IMR-90 (cell line): Measurements from ENCODE around the gene BCAT1. TPM values are rescaled to one million over a fixed set of nuclear protein-coding genes. Genes with fewer than 3 reads are reported as not detected.

Source experiments
- ATAC-seq: fragments of 200-7000 bp; cut with Tn5 transposase; 2 replicates; pipeline ENCODE4 v1.9.1; 2020; ENCODE audit warnings: low read depth, mild to moderate bottlenecking, moderate library complexity
- BruUV-seq: library from RNA; stranded (reverse); fragments of 400-500 nt; replicated peaks from 2 replicates; lab custom pipeline; 2021; lab: Mats Ljungman, UMichigan
- CTCF ChIA-PET: fragments of 300-600 bp; formaldehyde crosslinking; extraction: SDS; loops from one replicate; lab custom pipeline; 2021; ENCODE audit warnings: antibody characterized with exemption; lab: Yijun Ruan, JAX
- POLR2A ChIA-PET: fragments of 300-600 bp; sonication (Branson Sonifier 250); formaldehyde crosslinking; loops from one replicate; lab custom pipeline; 2022; ENCODE audit warnings: antibody characterized with exemption; ENCODE audit not compliant: unreplicated experiment; lab: Charles Lee
- DNase-seq: peaks from one replicate; pipeline ENCODE4 v3.0.0; 2013
- H2AFZ ChIP-seq: replicated peaks from 2 replicates; pipeline ENCODE3; 2013; ENCODE audit warnings: low read length, mild to moderate bottlenecking; ENCODE audit not compliant: poor library complexity
- H2AK5ac ChIP-seq: 2 replicates; pipeline ENCODE4 v1.6.1; 2013; ENCODE audit warnings: low read depth, low read length, inconsistent platforms
- H2AK9ac ChIP-seq: replicated peaks from 2 replicates; pipeline ENCODE3; 2013; ENCODE audit warnings: mild to moderate bottlenecking, low read depth, low read length, moderate library complexity; ENCODE audit not compliant: poor library complexity
- H2BK120ac ChIP-seq: 2 replicates; pipeline ENCODE4 v1.6.1; 2013; ENCODE audit warnings: low read depth, low read length, inconsistent platforms
- H2BK15ac ChIP-seq: 3 replicates; pipeline ENCODE4 v1.6.1; 2013; ENCODE audit warnings: low read depth, low read length, inconsistent platforms
- H2BK20ac ChIP-seq: 2 replicates; pipeline ENCODE4 v1.6.1; 2013; ENCODE audit warnings: low read depth, mild to moderate bottlenecking, inconsistent platforms, low read length, moderate library complexity
- H2BK5ac ChIP-seq: 2 replicates; pipeline ENCODE4 v1.6.1; 2013; ENCODE audit warnings: mild to moderate bottlenecking, low read depth, low read length, inconsistent platforms; ENCODE audit not compliant: poor library complexity, severe bottlenecking
- H3K14ac ChIP-seq: replicated peaks from 2 replicates; pipeline ENCODE4 v1.6.1; 2013; ENCODE audit warnings: low read depth, low read length, inconsistent platforms
- H3K18ac ChIP-seq: 2 replicates; pipeline ENCODE4 v1.6.1; 2013; ENCODE audit warnings: low read depth, low read length, control low read depth
- H3K23ac ChIP-seq: 2 replicates; pipeline ENCODE4 v1.6.1; 2013; ENCODE audit warnings: low read depth, low read length, inconsistent platforms
- H3K27ac ChIP-seq: 2 replicates; pipeline ENCODE4 v1.5.1; 2013; ENCODE audit warnings: mild to moderate bottlenecking, control low read depth, low read length; ENCODE audit not compliant: insufficient read depth
- H3K27me3 ChIP-seq: 2 replicates; pipeline ENCODE4 v1.6.1; 2013; ENCODE audit warnings: low read length; ENCODE audit not compliant: control insufficient read depth, insufficient read depth
- H3K36me3 ChIP-seq: 2 replicates; pipeline ENCODE4 v1.6.1; 2013; ENCODE audit warnings: low read length, mixed read lengths; ENCODE audit not compliant: control insufficient read depth, insufficient read depth
- H3K4ac ChIP-seq: 2 replicates; pipeline ENCODE4 v1.6.1; 2013; ENCODE audit warnings: low read depth, low read length, inconsistent platforms
- H3K4me1 ChIP-seq: 2 replicates; pipeline ENCODE4 v1.6.1; 2013; ENCODE audit warnings: low read length, mixed read lengths; ENCODE audit not compliant: control insufficient read depth, insufficient read depth
- H3K4me2 ChIP-seq: 2 replicates; pipeline ENCODE4 v1.6.1; 2013; ENCODE audit warnings: low read depth, mild to moderate bottlenecking, control low read depth, low read length, moderate library complexity
- H3K4me3 ChIP-seq: 2 replicates; pipeline ENCODE4 v1.5.1; 2013; ENCODE audit warnings: low read depth, mild to moderate bottlenecking, control low read depth, low read length, moderate library complexity; ENCODE audit not compliant: insufficient read depth
- H3K56ac ChIP-seq: 2 replicates; pipeline ENCODE4 v1.6.1; 2013; ENCODE audit warnings: low read length, inconsistent platforms; ENCODE audit not compliant: insufficient read depth; ENCODE audit errors: extremely low read depth
- H3K79me1 ChIP-seq, 2 experiments: 2 replicates each; pipeline ENCODE4 v1.6.1; 2013; ENCODE audit warnings: low read length in 2 of 2, inconsistent platforms in 1 of 2, low read depth in 1 of 2
- H3K9ac ChIP-seq: 2 replicates; pipeline ENCODE4 v1.6.1; 2013; ENCODE audit warnings: low read depth, low read length, control low read depth
- H3K9me1 ChIP-seq: 2 replicates; pipeline ENCODE4 v1.6.1; 2013; ENCODE audit warnings: low read length, inconsistent platforms; ENCODE audit not compliant: insufficient read depth
- H3K9me3 ChIP-seq: 2 replicates; pipeline ENCODE4 v1.6.1; 2013; ENCODE audit warnings: low read length; ENCODE audit not compliant: control insufficient read depth, insufficient read depth
- H4K20me1 ChIP-seq: 2 replicates; pipeline ENCODE4 v1.6.1; 2013; ENCODE audit warnings: low read length, inconsistent platforms; ENCODE audit not compliant: insufficient read depth
- H4K5ac ChIP-seq: 2 replicates; pipeline ENCODE4 v1.6.1; 2013; ENCODE audit warnings: mild to moderate bottlenecking, low read depth, low read length, control low read depth
- H4K8ac ChIP-seq, 2 experiments: 2 replicates each; pipeline ENCODE4 v1.6.1; 2013; ENCODE audit warnings: low read depth in 2 of 2, low read length in 2 of 2, control low read depth in 1 of 2, inconsistent platforms in 1 of 2
- H4K91ac ChIP-seq: 2 replicates; pipeline ENCODE4 v1.6.1; 2013; ENCODE audit warnings: low read depth, low read length, inconsistent platforms; ENCODE audit not compliant: insufficient read depth
- FOS ChIP-seq: fragments of 150-350 bp; IDR thresholded peaks from 2 replicates; pipeline ENCODE4 v1.6.1; 2016; ENCODE audit warnings: low read depth, low read length
- MAFK ChIP-seq: IDR thresholded peaks from 2 replicates; pipeline ENCODE4 v1.6.1; 2012; ENCODE audit warnings: low read depth, low read length, improper control_type of control experiment
- NFE2L2 ChIP-seq: fragments of 150-350 bp; IDR thresholded peaks from 2 replicates; pipeline ENCODE4 v1.6.1; 2016; ENCODE audit warnings: low read depth, mild to moderate bottlenecking, low read length
- RCOR1 ChIP-seq: IDR thresholded peaks from 2 replicates; pipeline ENCODE4 v1.6.1; 2012; ENCODE audit warnings: mild to moderate bottlenecking, low read length, improper control_type of control experiment; ENCODE audit not compliant: insufficient replicate concordance
- RFX5 ChIP-seq: IDR thresholded peaks from 2 replicates; pipeline ENCODE4 v1.8.0; 2012; ENCODE audit warnings: low read depth, mild to moderate bottlenecking, low read length, moderate library complexity
- WGBS, 2 experiments: methylation state at CpG; one replicate each; pipeline versions ENCODE4 v1.1.5 to v1.1.7; 2013; ENCODE audit warnings: missing lambda C conversion rate in 2 of 2; ENCODE audit not compliant: insufficient read length in 1 of 2; ENCODE audit errors: extremely low coverage in 2 of 2; 5-methylcytosine and 5-hydroxymethylcytosine counted together
- dilution Hi-C: fragments of 300-500 bp; cut with HindIII; formaldehyde crosslinking; loops from one replicate; pipeline ENCODE4 v1.14.3; 2018; ENCODE audit warnings: low sequenced_read_pairs; ENCODE audit not compliant: unreplicated experiment
- in situ Hi-C: fragments of 300-500 bp; cut with MboI; formaldehyde crosslinking; loops from 3 replicates; pipeline ENCODE4 v1.14.3; 2019; ENCODE audit warnings: low sequenced_read_pairs, inconsistent platforms, mixed read lengths
- intact Hi-C: fragments of 100-400 bp; cut with micrococcal nuclease; formaldehyde crosslinking; loops from 2 replicates; pipeline ENCODE4 v1.10.0; 2022
- polyA plus RNA-seq, 3 experiments: library from polyadenylated mRNA; depleted of rRNA; stranded (reverse); fragments of >200 nt; gene quantifications; 2 replicates each; pipeline ENCODE4 v1.2.3, GENCODE V29; 2012; ENCODE audit warnings: low replicate concordance in 1 of 3
- total RNA-seq: library from RNA; depleted of rRNA; stranded (reverse); fragments of >200 nt; gene quantifications from 2 replicates; pipeline ENCODE4 v1.2.3, GENCODE V29; 2012

BCAT1 gene
- total and polyA plus RNA-seq, 2 of the 4 experiments (the other 2 are of a cell fraction) = 30.4 to 683 TPM

GRCh38 chr12:24933694-24934407 is 15.1 kb downstream of the BCAT1 start:
- H3K56ac ChIP-seq = no peak overlapping the region
- no peak overlapping the region for H3K4ac ChIP-seq
- peaks cover 25% of the 10 kb centered on the region for H3K9me1 ChIP-seq
- ATAC-seq = no peak
- no peak overlapping the region for H4K5ac ChIP-seq
- H2AK5ac ChIP-seq = no peak overlapping the region
- H3K23ac ChIP-seq = no peak overlapping the region
- no peak overlapping the region for H3K4me2 ChIP-seq
- no peak for DNase-seq
- peaks cover 11% of the 10 kb centered on the region for H3K4me1 ChIP-seq
- H3K4me3 ChIP-seq = no peak overlapping the region
- intact Hi-C loops (no loop called here), in situ Hi-C loops (no loop called here), dilution Hi-C loops (no loop called here)
- H2AK9ac ChIP-seq = no peak overlapping the region
- H3K14ac ChIP-seq = no peak overlapping the region
- H2BK15ac ChIP-seq = no peak overlapping the region
- H3K27ac ChIP-seq = no peak overlapping the region
- 0 out of 2 replicates have a peak, but pooled peaks cover 4% of the 10 kb centered on the region for H3K36me3 ChIP-seq
- H4K91ac ChIP-seq = no peak overlapping the region
- POLR2A ChIA-PET = no interaction called here
- no peak overlapping the region for H2BK120ac ChIP-seq
- H2BK20ac ChIP-seq = no peak overlapping the region
- H3K9ac ChIP-seq = no peak overlapping the region
- WGBS, 2 experiments = no CpG with 5 or more reads among the region's 10 CpGs
- CTCF ChIA-PET = no interaction called here
- H4K8ac ChIP-seq = no peak overlapping the region
- no TSS peak for BruUV-seq
- no peak overlapping the region for H2AFZ ChIP-seq
- H3K79me1 ChIP-seq = peaks cover 51 to 73% of the 10 kb centered on the region in 2 experiments
- H2BK5ac ChIP-seq = no peak overlapping the region
- no peak overlapping the region for H3K18ac ChIP-seq
- no peaks in the 10 kb centered on the region for H3K27me3 ChIP-seq
- H4K20me1 ChIP-seq = peaks cover 83% of the 10 kb centered on the region
- TF ChIP-seq MAFK = no peak
- TF ChIP-seq NFE2L2 = no peak
- TF ChIP-seq RCOR1 = no peak
- TF ChIP-seq FOS = no peak
- TF ChIP-seq RFX5 = no peak
- H3K9me3 ChIP-seq = no peaks in the 10 kb centered on the region
